Spleen (tissue), 7 donors: ENCODE results near the gene PTPRN2.

ENCODE experiments used
- POLR2AphosphoS5 ChIP-seq, 3 donors: sonication (generic); formaldehyde crosslinking; IDR thresholded peaks; one replicate each; pipeline ENCODE4 v1.5.1; 2017; ENCODE audit warnings: antibody characterized with exemption in 3 of 3
- TF ChIP-seq, protein P1 (sequence below), 11 experiments: fragments of 200-600 bp in 7 of 11; fragments of 450-650 bp in 4 of 11; sonication (generic) in 4 of 11; IDR thresholded peaks in 8 of 11; conservative IDR thresholded peaks in 3 of 11; 1 replicate in 7 of 11; 2 replicates in 4 of 11; pipeline versions ENCODE4 v1.4.0 to v1.8.0; 2016 to 2021; ENCODE audit warnings: antibody characterized with exemption in 11 of 11, inconsistent platforms in 4 of 11, mild to moderate bottlenecking in 1 of 11
- donor health status: DM: no; HTN: no; CAD: no; lungs with moderate emphysema.
- donor health status: DM: no; HTN: no; CAD: no.
- donor health status: DM: no; HTN: no; CAD: no.

DNA sequence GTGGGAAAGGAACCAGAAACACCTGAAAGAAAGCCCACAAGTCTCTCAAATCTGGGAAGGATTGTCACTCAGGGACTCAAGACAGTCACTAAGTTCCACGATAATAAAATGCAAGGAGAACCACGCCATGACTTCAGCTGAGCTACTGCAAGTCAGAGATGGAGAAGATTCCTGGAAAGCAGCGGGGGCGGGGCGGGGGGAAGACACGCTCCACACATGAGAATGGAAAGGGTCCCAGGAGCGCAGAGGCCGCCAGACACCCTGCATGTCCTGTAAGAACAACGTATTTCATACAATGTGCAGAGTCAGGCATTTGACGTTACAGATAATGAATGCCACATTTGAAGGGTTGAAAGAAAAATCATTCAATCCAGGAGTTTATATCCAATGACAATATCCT is 448.1 kb downstream of the PTPRN2 start:
- no peak for TF ChIP-seq POLR2AphosphoS5 (IDR thresholded peaks at IDR 0.05)
- TF ChIP-seq, protein P1, sequence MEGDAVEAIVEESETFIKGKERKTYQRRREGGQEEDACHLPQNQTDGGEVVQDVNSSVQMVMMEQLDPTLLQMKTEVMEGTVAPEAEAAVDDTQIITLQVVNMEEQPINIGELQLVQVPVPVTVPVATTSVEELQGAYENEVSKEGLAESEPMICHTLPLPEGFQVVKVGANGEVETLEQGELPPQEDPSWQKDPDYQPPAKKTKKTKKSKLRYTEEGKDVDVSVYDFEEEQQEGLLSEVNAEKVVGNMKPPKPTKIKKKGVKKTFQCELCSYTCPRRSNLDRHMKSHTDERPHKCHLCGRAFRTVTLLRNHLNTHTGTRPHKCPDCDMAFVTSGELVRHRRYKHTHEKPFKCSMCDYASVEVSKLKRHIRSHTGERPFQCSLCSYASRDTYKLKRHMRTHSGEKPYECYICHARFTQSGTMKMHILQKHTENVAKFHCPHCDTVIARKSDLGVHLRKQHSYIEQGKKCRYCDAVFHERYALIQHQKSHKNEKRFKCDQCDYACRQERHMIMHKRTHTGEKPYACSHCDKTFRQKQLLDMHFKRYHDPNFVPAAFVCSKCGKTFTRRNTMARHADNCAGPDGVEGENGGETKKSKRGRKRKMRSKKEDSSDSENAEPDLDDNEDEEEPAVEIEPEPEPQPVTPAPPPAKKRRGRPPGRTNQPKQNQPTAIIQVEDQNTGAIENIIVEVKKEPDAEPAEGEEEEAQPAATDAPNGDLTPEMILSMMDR (IDR thresholded peaks at IDR 0.05 in 8 of 11, conservative IDR thresholded peaks at IDR 0.05 in 3 of 11), result no peak
